Measurements from ENCODE around the gene C22orf23. TPM values are rescaled to one million over a fixed set of nuclear protein-coding genes. Genes with fewer than 3 reads are reported as not detected.

C22orf23 gene
- total and polyA plus RNA-seq, 9 of the 15 experiments (the other 6 are each of a cell fraction or from before 2014, with no cell fraction given) = 0.25 to 1.0 (median 0.53) TPM

DNA sequence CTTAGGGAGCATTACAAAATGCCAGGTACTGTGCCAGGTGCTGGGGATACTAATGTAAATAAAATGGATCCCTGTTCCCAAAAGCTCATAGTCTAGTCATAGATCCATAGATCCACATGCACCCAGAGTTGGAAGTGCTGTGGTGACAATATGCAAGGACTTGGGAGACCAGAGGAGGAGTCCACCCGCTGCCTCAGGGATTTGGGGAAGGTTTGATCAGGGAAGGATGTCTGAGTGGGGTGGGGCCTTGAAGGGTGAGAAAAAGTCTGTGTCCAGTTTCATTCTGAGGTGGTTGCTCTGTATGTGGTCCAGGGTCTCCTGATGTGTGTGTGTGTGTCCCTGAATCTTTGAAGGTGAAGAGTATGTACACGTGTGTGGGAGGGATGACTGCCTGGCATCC lies 21.8 kb upstream of the C22orf23 start:
- no peak for FAIRE-seq
- no TSS peak for BruUV-seq (replicated peaks)
- no peak for DNase-seq (ENCODE audit: extremely low read depth in 1 of 4, low spot score in 3 of 4)
- ATAC-seq = no peak
- in situ Hi-C loops (cut with MboI) = loop anchor here (10.0 kb wide), 1 partner anchor 430 kb away; no protein-coding TSS in a partner anchor
- no peaks in the 10 kb centered on the region for H3K9me1 ChIP-seq (ENCODE audit: control insufficient read depth, insufficient read depth, low read length)
- H3K4me1 ChIP-seq (replicated peaks in 1 of 2; ENCODE audit: control insufficient read depth in 2 of 2, insufficient read depth in 2 of 2, low read length in 2 of 2) = peaks cover 0 to 7% of the 10 kb centered on the region in 2 experiments; a peak in 2 of 5 replicates
- H3K9ac ChIP-seq (ENCODE audit: insufficient read depth in 1 of 2, low read depth in 2 of 2, low read length in 2 of 2) = no peak overlapping the region
- ChIA-PET POLR2A (interaction anchor here (0.6 kb wide), 1 partner anchor 418 kb away, joined by 3 read pairs; no protein-coding TSS in a partner anchor), CTCF (ENCODE audit: low intra/inter-chr PET ratio) (no interaction called here)
- H3K36me3 ChIP-seq (ENCODE audit: control insufficient read depth, insufficient read depth, low read length) = no peaks in the 10 kb centered on the region
- H3K9me3 ChIP-seq (replicated peaks; ENCODE audit: control insufficient read depth, insufficient read depth, low read depth, low read length) = no peaks in the 10 kb centered on the region
- H3K79me2 ChIP-seq (ENCODE audit: control insufficient read depth, insufficient read depth, low read length) = no peaks in the 10 kb centered on the region
- H4K20me1 ChIP-seq (replicated peaks; ENCODE audit: control insufficient read depth, insufficient read depth, low read length) = no peaks in the 10 kb centered on the region
- intact Hi-C loops (cut with micrococcal nuclease) = no loop called here
- no peaks in the 10 kb centered on the region for H3K27me3 ChIP-seq (ENCODE audit: control insufficient read depth in 2 of 2, insufficient read depth in 2 of 2, low read length in 2 of 2)
- no peak overlapping the region for H3K4me3 ChIP-seq
- WGBS (ENCODE audit: insufficient coverage, low coverage, missing lambda C conversion rate) = 67% methylated on average over 2 of the region's 2 CpGs
- H3K27ac ChIP-seq (ENCODE audit: extremely low read depth, low read depth, low read length) = no peak overlapping the region
- H2AFZ ChIP-seq (ENCODE audit: low read depth, low read length) = no peak overlapping the region
- H3K4me2 ChIP-seq (ENCODE audit: insufficient read depth, low read length) = no peak overlapping the region
- TF ChIP-seq SIN3B (IDR thresholded peaks at IDR 0.05; ENCODE audit: low read depth) (no peak), NFXL1 (CRISPR knock-in tag; IDR thresholded peaks at IDR 0.05) (no peak), RBM14 (IDR thresholded peaks at IDR 0.05; ENCODE audit: borderline replicate concordance, insufficient read depth, low read depth, low read length) (no peak), HDAC2 (IDR thresholded peaks at IDR 0.05) (no peak), ZNF436 (CRISPR knock-in tag; IDR thresholded peaks at IDR 0.05) (no peak), GATAD2A (IDR thresholded peaks at IDR 0.05) (no peak), BRD9 (IDR thresholded peaks at IDR 0.05; ENCODE audit: low read depth, partially characterized antibody) (no peak), ZNF217 (CRISPR knock-in tag; IDR thresholded peaks at IDR 0.05) (no peak), ZNF766 (CRISPR knock-in tag; conservative IDR thresholded peaks at IDR 0.05) (no peak), NCOR1 (IDR thresholded peaks at IDR 0.05) (no peak), SAFB2 (IDR thresholded peaks at IDR 0.05; ENCODE audit: borderline replicate concordance, low read depth, low read length, severe bottlenecking) (no peak), RBM22 (IDR thresholded peaks at IDR 0.05; ENCODE audit: low read depth, low read length, poor library complexity, severe bottlenecking) (no peak), ZNF785 (CRISPR knock-in tag; IDR thresholded peaks at IDR 0.05) (no peak), FUS (optimal IDR thresholded peaks at IDR 0.05; ENCODE audit: low read depth, low read length) (no peak)
- TF ChIP-seq, protein P1, sequence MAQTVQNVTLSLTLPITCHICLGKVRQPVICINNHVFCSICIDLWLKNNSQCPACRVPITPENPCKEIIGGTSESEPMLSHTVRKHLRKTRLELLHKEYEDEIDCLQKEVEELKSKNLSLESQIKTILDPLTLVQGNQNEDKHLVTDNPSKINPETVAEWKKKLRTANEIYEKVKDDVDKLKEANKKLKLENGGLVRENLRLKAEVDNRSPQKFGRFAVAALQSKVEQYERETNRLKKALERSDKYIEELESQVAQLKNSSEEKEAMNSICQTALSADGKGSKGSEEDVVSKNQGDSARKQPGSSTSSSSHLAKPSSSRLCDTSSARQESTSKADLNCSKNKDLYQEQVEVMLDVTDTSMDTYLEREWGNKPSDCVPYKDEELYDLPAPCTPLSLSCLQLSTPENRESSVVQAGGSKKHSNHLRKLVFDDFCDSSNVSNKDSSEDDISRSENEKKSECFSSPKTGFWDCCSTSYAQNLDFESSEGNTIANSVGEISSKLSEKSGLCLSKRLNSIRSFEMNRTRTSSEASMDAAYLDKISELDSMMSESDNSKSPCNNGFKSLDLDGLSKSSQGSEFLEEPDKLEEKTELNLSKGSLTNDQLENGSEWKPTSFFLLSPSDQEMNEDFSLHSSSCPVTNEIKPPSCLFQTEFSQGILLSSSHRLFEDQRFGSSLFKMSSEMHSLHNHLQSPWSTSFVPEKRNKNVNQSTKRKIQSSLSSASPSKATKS (CRISPR knock-in tag; IDR thresholded peaks at IDR 0.05) = no peak
- TF ChIP-seq, protein P2, sequence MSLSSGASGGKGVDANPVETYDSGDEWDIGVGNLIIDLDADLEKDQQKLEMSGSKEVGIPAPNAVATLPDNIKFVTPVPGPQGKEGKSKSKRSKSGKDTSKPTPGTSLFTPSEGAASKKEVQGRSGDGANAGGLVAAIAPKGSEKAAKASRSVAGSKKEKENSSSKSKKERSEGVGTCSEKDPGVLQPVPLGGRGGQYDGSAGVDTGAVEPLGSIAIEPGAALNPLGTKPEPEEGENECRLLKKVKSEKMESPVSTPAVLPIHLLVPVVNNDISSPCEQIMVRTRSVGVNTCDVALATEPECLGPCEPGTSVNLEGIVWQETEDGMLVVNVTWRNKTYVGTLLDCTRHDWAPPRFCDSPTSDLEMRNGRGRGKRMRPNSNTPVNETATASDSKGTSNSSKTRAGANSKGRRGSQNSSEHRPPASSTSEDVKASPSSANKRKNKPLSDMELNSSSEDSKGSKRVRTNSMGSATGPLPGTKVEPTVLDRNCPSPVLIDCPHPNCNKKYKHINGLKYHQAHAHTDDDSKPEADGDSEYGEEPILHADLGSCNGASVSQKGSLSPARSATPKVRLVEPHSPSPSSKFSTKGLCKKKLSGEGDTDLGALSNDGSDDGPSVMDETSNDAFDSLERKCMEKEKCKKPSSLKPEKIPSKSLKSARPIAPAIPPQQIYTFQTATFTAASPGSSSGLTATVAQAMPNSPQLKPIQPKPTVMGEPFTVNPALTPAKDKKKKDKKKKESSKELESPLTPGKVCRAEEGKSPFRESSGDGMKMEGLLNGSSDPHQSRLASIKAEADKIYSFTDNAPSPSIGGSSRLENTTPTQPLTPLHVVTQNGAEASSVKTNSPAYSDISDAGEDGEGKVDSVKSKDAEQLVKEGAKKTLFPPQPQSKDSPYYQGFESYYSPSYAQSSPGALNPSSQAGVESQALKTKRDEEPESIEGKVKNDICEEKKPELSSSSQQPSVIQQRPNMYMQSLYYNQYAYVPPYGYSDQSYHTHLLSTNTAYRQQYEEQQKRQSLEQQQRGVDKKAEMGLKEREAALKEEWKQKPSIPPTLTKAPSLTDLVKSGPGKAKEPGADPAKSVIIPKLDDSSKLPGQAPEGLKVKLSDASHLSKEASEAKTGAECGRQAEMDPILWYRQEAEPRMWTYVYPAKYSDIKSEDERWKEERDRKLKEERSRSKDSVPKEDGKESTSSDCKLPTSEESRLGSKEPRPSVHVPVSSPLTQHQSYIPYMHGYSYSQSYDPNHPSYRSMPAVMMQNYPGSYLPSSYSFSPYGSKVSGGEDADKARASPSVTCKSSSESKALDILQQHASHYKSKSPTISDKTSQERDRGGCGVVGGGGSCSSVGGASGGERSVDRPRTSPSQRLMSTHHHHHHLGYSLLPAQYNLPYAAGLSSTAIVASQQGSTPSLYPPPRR (CRISPR knock-in tag; IDR thresholded peaks at IDR 0.05; ENCODE audit: borderline replicate concordance) = no peak

Data from K562 (cell line).